Activated CD8-positive, alpha-beta T cell treated with anti-CD3 and anti-CD28 coated beads, Interleukin-2, amount 10 ng/mL, durations not matched to agents 7 days and 5 days (primary cell): Measurements from ENCODE around the gene BOLA2B. TPM values are rescaled to one million over a fixed set of nuclear protein-coding genes. Genes with fewer than 3 reads are reported as not detected.

ENCODE experiments used
- ATAC-seq: fragments of 150-1000 bp; cut with Tn5 transposase; one replicate; pipeline ENCODE4 v1.10.0; 2021; ENCODE audit warnings: moderate library complexity
- CTCF ChIA-PET: fragments of 350-600 bp; sonication (Branson Sonifier 250); formaldehyde crosslinking; loops from one replicate; lab custom pipeline; 2021; ENCODE audit warnings: antibody characterized with exemption; lab: Charles Lee
- POLR2A ChIA-PET: fragments of 350-600 bp; sonication (Branson Sonifier 250); formaldehyde crosslinking; loops from one replicate; lab custom pipeline; 2021; ENCODE audit warnings: antibody characterized with exemption; lab: Charles Lee
- DNase-seq: peaks from one replicate; pipeline ENCODE4 v3.0.0-alpha.2; 2020
- H3K27ac Mint-ChIP-seq: one replicate; pipeline ENCODE4 v1.8.0; 2021; ENCODE audit warnings: mild to moderate bottlenecking, mixed read lengths
- H3K27me3 Mint-ChIP-seq: one replicate; pipeline ENCODE4 v1.8.0; 2021; ENCODE audit warnings: low read depth, mixed read lengths
- H3K36me3 Mint-ChIP-seq: one replicate; pipeline ENCODE4 v1.8.0; 2021; ENCODE audit warnings: low read depth, mixed read lengths
- H3K4me1 Mint-ChIP-seq: one replicate; pipeline ENCODE4 v1.8.0; 2021; ENCODE audit warnings: low read depth, mixed read lengths
- H3K4me3 Mint-ChIP-seq: one replicate; pipeline ENCODE4 v1.8.0; 2021; ENCODE audit warnings: mild to moderate bottlenecking, mixed read lengths
- H3K9me3 Mint-ChIP-seq: one replicate; pipeline ENCODE4 v1.8.0; 2022; ENCODE audit warnings: mixed read lengths; ENCODE audit not compliant: insufficient read depth
- total RNA-seq, 2 experiments: library from RNA; stranded (reverse); gene quantifications; one replicate each; pipeline ENCODE4 v1.2.3, GENCODE V29; 2021

Gene BOLA2B
- total RNA-seq, 2 experiments from 2014 or later: 205 to 212 TPM

- H3K4me3 Mint-ChIP-seq: no peak overlapping the region
- H3K9me3 Mint-ChIP-seq: no peaks in the 10 kb centered on the region
- H3K27ac Mint-ChIP-seq: no peak overlapping the region
- POLR2A ChIA-PET: no interaction called here
- CTCF ChIA-PET: interaction anchor here (0.9 kb wide), 2 partner anchors 9 to 65 kb away, joined by 3 read pairs; partner anchors contain the start of gene TBX6
- peaks cover 1% of the 10 kb centered on the region for H3K36me3 Mint-ChIP-seq
- no peak for DNase-seq
- ATAC-seq: no peak
- peaks cover 1% of the 10 kb centered on the region for H3K4me1 Mint-ChIP-seq
- no peaks in the 10 kb centered on the region for H3K27me3 Mint-ChIP-seq
Measured at GRCh38 chr16:30157214-30157613, 36.3 kb downstream of the BOLA2B start.

DNA sequence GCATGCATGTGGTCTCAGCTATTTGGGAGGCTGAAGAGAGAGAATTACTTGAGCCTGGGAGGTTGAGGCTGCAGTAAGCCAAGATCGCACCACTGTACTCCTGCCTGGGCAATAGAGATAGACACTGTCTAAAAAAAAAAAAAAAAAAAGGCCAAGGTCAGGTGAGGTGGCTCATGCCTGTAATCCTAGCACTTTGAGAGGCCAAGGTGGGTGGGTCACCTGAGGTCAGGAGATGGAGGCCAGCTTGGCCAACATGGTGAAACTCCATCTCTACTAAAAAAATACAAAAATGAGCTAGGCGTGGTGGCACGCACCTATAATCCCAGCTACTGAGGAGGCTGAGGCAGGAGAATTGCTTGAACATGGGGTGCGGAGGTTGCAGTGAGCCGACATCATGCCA lies 38.3 kb downstream of the BOLA2B start:
- ChIA-PET CTCF (no interaction called here), POLR2A (no interaction called here)
- no peaks in the 10 kb centered on the region for H3K9me3 Mint-ChIP-seq
- H3K36me3 Mint-ChIP-seq: peaks cover 5% of the 10 kb centered on the region
- peaks cover 1% of the 10 kb centered on the region for H3K4me1 Mint-ChIP-seq
- H3K27ac Mint-ChIP-seq: no peak overlapping the region
- no peaks in the 10 kb centered on the region for H3K27me3 Mint-ChIP-seq
- DNase-seq: no peak
- ATAC-seq: no peak
- H3K4me3 Mint-ChIP-seq: no peak overlapping the region

GRCh38 chr16:30152517-30152916 lies 40.9 kb downstream of the BOLA2B start:
- peaks cover 14% of the 10 kb centered on the region for H3K9me3 Mint-ChIP-seq
- DNase-seq: no peak
- H3K27me3 Mint-ChIP-seq: no peaks in the 10 kb centered on the region
- POLR2A ChIA-PET: no interaction called here
- CTCF ChIA-PET: no interaction called here
- no peak overlapping the region for H3K27ac Mint-ChIP-seq
- ATAC-seq: no peak
- peaks cover 1% of the 10 kb centered on the region for H3K4me1 Mint-ChIP-seq
- no peak overlapping the region for H3K4me3 Mint-ChIP-seq
- peaks cover 9% of the 10 kb centered on the region for H3K36me3 Mint-ChIP-seq

GRCh38 chr16:30151091-30151490 lies 42.4 kb downstream of the BOLA2B start:
- CTCF ChIA-PET: interaction anchor here (0.7 to 1.6 kb wide), 2 partner anchors 8 to 59 kb away, joined by 3 to 4 read pairs; partner anchors contain the start of gene TBX6
- H3K36me3 Mint-ChIP-seq: peaks cover 8% of the 10 kb centered on the region

DNA sequence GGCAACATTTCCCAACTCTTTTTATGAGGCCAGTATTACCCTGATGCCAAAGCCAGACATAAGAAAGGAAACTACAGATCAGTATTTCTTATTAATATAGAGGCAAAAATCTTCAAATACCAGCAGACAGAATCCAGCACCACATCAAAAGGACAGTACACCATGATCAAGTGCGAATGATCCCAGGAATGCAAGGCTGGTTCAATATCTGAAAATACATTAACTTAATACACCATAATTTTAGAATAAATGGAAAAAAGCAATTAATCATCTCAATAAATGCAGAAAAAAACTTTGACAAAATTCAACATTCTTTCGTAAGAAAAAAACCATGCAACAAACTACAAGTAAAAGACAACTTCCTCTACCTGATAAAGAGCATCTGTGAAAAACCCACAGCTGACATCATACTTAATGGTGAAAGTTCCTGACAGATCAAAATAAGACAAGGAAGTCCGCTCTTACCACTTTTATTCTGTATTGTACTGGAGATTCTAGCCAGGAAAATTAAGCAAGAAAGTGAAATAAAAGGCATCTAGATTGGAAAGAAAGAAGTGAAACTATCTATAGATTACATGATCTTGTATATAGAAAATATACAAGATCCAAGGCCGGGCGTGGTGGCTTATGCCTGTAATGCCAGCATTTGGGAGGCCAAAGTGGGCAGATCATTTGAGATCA lies 44.1 kb downstream of the BOLA2B start:
- H3K27me3 Mint-ChIP-seq: no peaks in the 10 kb centered on the region
- H3K27ac Mint-ChIP-seq: no peak overlapping the region
- peaks cover 14% of the 10 kb centered on the region for H3K9me3 Mint-ChIP-seq
- H3K4me1 Mint-ChIP-seq: peaks cover 1% of the 10 kb centered on the region
- no peak for ATAC-seq
- POLR2A ChIA-PET: interaction anchor here (0.6 kb wide), 1 partner anchor 53 kb away, joined by 3 read pairs; no protein-coding TSS in a partner anchor
- peaks cover 8% of the 10 kb centered on the region for H3K36me3 Mint-ChIP-seq
- H3K4me3 Mint-ChIP-seq: no peak overlapping the region
- CTCF ChIA-PET: no interaction called here
- DNase-seq: no peak

More at GRCh38 chr16:30151091-30151490, 42.4 kb downstream of the BOLA2B start:
- POLR2A ChIA-PET: no interaction called here
- H3K4me3 Mint-ChIP-seq: no peak overlapping the region
- ATAC-seq (no peak), DNase-seq (no peak)
- no peaks in the 10 kb centered on the region for H3K27me3 Mint-ChIP-seq
- H3K4me1 Mint-ChIP-seq: peaks cover 1% of the 10 kb centered on the region
- no peak overlapping the region for H3K27ac Mint-ChIP-seq
- H3K9me3 Mint-ChIP-seq: peaks cover 14% of the 10 kb centered on the region

GRCh38 chr16:30147843-30148510 lies 45.5 kb downstream of the BOLA2B start:
- ChIA-PET POLR2A (interaction anchor here (0.8 kb wide), 1 partner anchor 38 kb away, joined by 3 read pairs; no protein-coding TSS in a partner anchor), CTCF (interaction anchor here (0.9 kb wide), 1 partner anchor 10 kb away, joined by 3 read pairs; no protein-coding TSS in a partner anchor)
- Mint-ChIP-seq H3K9me3 (peaks cover 14% of the 10 kb centered on the region), H3K36me3 (peaks cover 8% of the 10 kb centered on the region), H3K4me3 (no peak overlapping the region), H3K27ac (no peak overlapping the region), H3K4me1 (peaks cover 7% of the 10 kb centered on the region), H3K27me3 (no peaks in the 10 kb centered on the region)
- DNase-seq (no peak), ATAC-seq (no peak)

DNA sequence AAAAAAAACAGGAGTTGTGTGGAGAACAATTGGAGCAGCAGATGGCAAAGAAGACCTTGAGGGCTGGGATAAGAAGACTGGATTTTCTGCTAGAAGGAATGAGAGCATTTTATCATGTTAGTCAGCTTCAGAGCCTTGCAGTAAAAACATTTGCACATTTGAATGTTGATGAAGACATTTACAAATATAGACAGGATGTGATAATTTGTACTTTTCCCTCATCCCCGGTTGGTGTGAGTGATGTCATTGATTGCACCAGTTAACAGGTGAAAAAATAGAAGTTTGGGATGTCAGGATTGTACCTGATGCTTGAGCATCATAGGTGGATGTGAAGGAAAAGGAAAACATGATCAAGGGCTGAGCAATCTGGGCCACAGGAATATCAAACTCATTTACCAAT lies 47.8 kb downstream of the BOLA2B start:
- Mint-ChIP-seq H3K27me3 (no peaks in the 10 kb centered on the region), H3K27ac (no peak overlapping the region), H3K4me3 (no peak overlapping the region), H3K36me3 (peaks cover 6% of the 10 kb centered on the region), H3K9me3 (peaks cover 14% of the 10 kb centered on the region), H3K4me1 (peaks cover 15% of the 10 kb centered on the region)
- ATAC-seq (no peak), DNase-seq (no peak)
- POLR2A ChIA-PET: interaction anchor here (1.0 kb wide), 1 partner anchor 38 kb away, joined by 4 read pairs; the partner anchor contains the start of gene CORO1A
- CTCF ChIA-PET: no interaction called here

DNA sequence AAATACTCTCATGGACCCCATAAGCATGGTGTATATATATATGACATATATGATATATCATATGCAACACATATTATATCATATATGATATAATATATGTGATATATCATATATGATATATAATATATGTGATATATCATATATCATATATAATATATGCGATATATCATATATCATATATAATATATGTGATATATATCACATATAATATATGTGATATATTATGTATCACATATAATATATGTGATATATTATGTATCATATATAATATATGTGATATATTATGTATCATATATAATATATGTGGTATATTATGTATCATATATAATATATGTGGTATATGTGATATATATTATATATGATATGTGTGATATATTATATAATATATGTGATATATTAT lies 48.5 kb downstream of the BOLA2B start:
- no peaks in the 10 kb centered on the region for H3K27me3 Mint-ChIP-seq
- H3K36me3 Mint-ChIP-seq: peaks cover 4% of the 10 kb centered on the region
- no peak for DNase-seq
- peaks cover 14% of the 10 kb centered on the region for H3K9me3 Mint-ChIP-seq
- H3K27ac Mint-ChIP-seq: no peak overlapping the region
- H3K4me3 Mint-ChIP-seq: no peak overlapping the region
- ChIA-PET POLR2A (no interaction called here), CTCF (no interaction called here)
- ATAC-seq: no peak
- H3K4me1 Mint-ChIP-seq: peaks cover 17% of the 10 kb centered on the region

GRCh38 chr16:30144017-30144416 lies 49.4 kb downstream of the BOLA2B start:
- POLR2A ChIA-PET: no interaction called here

GRCh38 chr16:30143347-30143702 lies 50.1 kb downstream of the BOLA2B start:
- ATAC-seq (peak; percentile 23), DNase-seq (no peak)
- no peaks in the 10 kb centered on the region for H3K9me3 Mint-ChIP-seq
- H3K27ac Mint-ChIP-seq: peak overlapping the region; percentile 27
- H3K4me1 Mint-ChIP-seq: peaks cover 24% of the 10 kb centered on the region
- no peaks in the 10 kb centered on the region for H3K27me3 Mint-ChIP-seq
- H3K36me3 Mint-ChIP-seq: no peaks in the 10 kb centered on the region
- peak overlapping the region; percentile 6 for H3K4me3 Mint-ChIP-seq
- ChIA-PET POLR2A (interaction anchor here (2.2 kb wide), 1 partner anchor 41 kb away, joined by 30 read pairs; the partner anchor contains the start of gene CORO1A), CTCF (interaction anchor here (0.6 to 2.6 kb wide), 18 partner anchors 13 to 485 kb away, joined by 3 to 19 read pairs (median 6); partner anchors contain the start of genes ALDOA, CORO1A, DCTPP1 and GDPD3)

More at GRCh38 chr16:30144017-30144416, 49.4 kb downstream of the BOLA2B start:
- no peaks in the 10 kb centered on the region for H3K27me3 Mint-ChIP-seq
- H3K9me3 Mint-ChIP-seq: peaks cover 7% of the 10 kb centered on the region
- ATAC-seq (no peak), DNase-seq (no peak)
- CTCF ChIA-PET: interaction anchor here (2.6 kb wide), 1 partner anchor 42 kb away, joined by 19 read pairs; no protein-coding TSS in a partner anchor
- H3K36me3 Mint-ChIP-seq: no peaks in the 10 kb centered on the region
- peaks cover 24% of the 10 kb centered on the region for H3K4me1 Mint-ChIP-seq
- no peak overlapping the region for H3K4me3 Mint-ChIP-seq
- H3K27ac Mint-ChIP-seq: no peak overlapping the region
